WTC11 (cell line): ENCODE results near the gene CFAP299. TPM values are rescaled to one million over a fixed set of nuclear protein-coding genes. Genes with fewer than 3 reads are reported as not detected.

Experiments
- ATAC-seq: fragments of 200-7000 bp; cut with Tn5 transposase; 2 replicates; pipeline ENCODE4 v1.10.0; 2021; ENCODE audit warnings: mild to moderate bottlenecking, moderate library complexity
- CTCF ChIA-PET: fragments of 300-600 bp; sonication (Branson Sonifier 250); formaldehyde crosslinking; loops from one replicate; lab custom pipeline; 2021; ENCODE audit warnings: antibody characterized with exemption; lab: Charles Lee
- POLR2A ChIA-PET: fragments of 350-600 bp; sonication (Branson Sonifier 250); formaldehyde crosslinking; loops from one replicate; lab custom pipeline; 2021; ENCODE audit warnings: antibody characterized with exemption; lab: Charles Lee
- DNase-seq: peaks from one replicate; pipeline ENCODE4 v3.0.0; 2021; ENCODE audit warnings: low spot score
- H3K27ac Mint-ChIP-seq: 2 replicates; pipeline ENCODE4 v1.8.0; 2021; ENCODE audit warnings: mixed read lengths
- H3K27me3 Mint-ChIP-seq: 2 replicates; pipeline ENCODE4 v1.8.0; 2021; ENCODE audit warnings: low read depth, mild to moderate bottlenecking, moderate library complexity, mixed read lengths
- H3K36me3 Mint-ChIP-seq: 2 replicates; pipeline ENCODE4 v1.8.0; 2021; ENCODE audit warnings: mixed read lengths
- H3K4me1 Mint-ChIP-seq: 2 replicates; pipeline ENCODE4 v1.8.0; 2022; ENCODE audit warnings: mixed read lengths
- H3K4me3 Mint-ChIP-seq: 2 replicates; pipeline ENCODE4 v1.8.0; 2021; ENCODE audit warnings: mild to moderate bottlenecking, moderate library complexity, mixed read lengths
- H3K9me3 Mint-ChIP-seq: 2 replicates; pipeline ENCODE4 v1.8.0; 2021; ENCODE audit warnings: mixed read lengths
- CREB1 ChIP-seq: sonication (generic); formaldehyde crosslinking; IDR thresholded peaks from 2 replicates; pipeline ENCODE4 v1.8.0; 2023; ENCODE audit warnings: mild to moderate bottlenecking, missing genetic modification reagents
- ESRRA ChIP-seq: sonication (generic); formaldehyde crosslinking; IDR thresholded peaks from 2 replicates; pipeline ENCODE4 v1.8.1; 2022; ENCODE audit warnings: mild to moderate bottlenecking, missing genetic modification reagents, borderline replicate concordance
- JAZF1 ChIP-seq: fragments of 250-450 bp; sonication (Bioruptor Pico); IDR thresholded peaks from 2 replicates; pipeline ENCODE4 v1.9.0; 2021; ENCODE audit warnings: moderate library complexity, mild to moderate bottlenecking, inconsistent platforms
- NFATC4 ChIP-seq: fragments of 250-450 bp; sonication (Bioruptor Pico); IDR thresholded peaks from 2 replicates; pipeline ENCODE4 v1.9.0; 2021; ENCODE audit warnings: mild to moderate bottlenecking
- NR2C2 ChIP-seq: sonication (generic); formaldehyde crosslinking; IDR thresholded peaks from 2 replicates; pipeline ENCODE4 v1.8.0; 2022; ENCODE audit warnings: mild to moderate bottlenecking, missing genetic modification reagents
- RORB ChIP-seq: fragments of 250-450 bp; sonication (Bioruptor Pico); IDR thresholded peaks from 2 replicates; pipeline ENCODE4 v1.9.0; 2021; ENCODE audit warnings: mild to moderate bottlenecking
- SMAD4 ChIP-seq: sonication (generic); formaldehyde crosslinking; IDR thresholded peaks from 2 replicates; pipeline ENCODE4 v1.8.0; 2022; ENCODE audit warnings: mild to moderate bottlenecking, missing genetic modification reagents
- SOX15 ChIP-seq: fragments of 250-450 bp; sonication (Bioruptor Pico); IDR thresholded peaks from 2 replicates; pipeline ENCODE4 v1.9.0; 2021; ENCODE audit warnings: mild to moderate bottlenecking
- SP1 ChIP-seq: sonication (generic); formaldehyde crosslinking; conservative IDR thresholded peaks from 2 replicates; pipeline ENCODE4 v1.8.1; 2022; ENCODE audit warnings: missing genetic modification reagents
- TP53 ChIP-seq: sonication (generic); formaldehyde crosslinking; IDR thresholded peaks from 2 replicates; pipeline ENCODE4 v1.8.1; 2023; ENCODE audit warnings: mild to moderate bottlenecking, missing genetic modification reagents
- ZNF317 ChIP-seq: sonication (generic); formaldehyde crosslinking; IDR thresholded peaks from 2 replicates; pipeline ENCODE4 v1.8.1; 2023; ENCODE audit warnings: low read depth, mild to moderate bottlenecking, moderate library complexity, missing genetic modification reagents, borderline replicate concordance
- ZNF396 ChIP-seq: fragments of 250-450 bp; sonication (Bioruptor Pico); IDR thresholded peaks from 2 replicates; pipeline ENCODE4 v1.8.0; 2021; ENCODE audit warnings: mild to moderate bottlenecking, moderate library complexity, borderline replicate concordance
- ZNF423 ChIP-seq: fragments of 250-450 bp; sonication (Bioruptor Pico); IDR thresholded peaks from 2 replicates; pipeline ENCODE4 v2.1.2; 2022; ENCODE audit warnings: mild to moderate bottlenecking, moderate library complexity
- total RNA-seq: library from RNA; stranded (reverse); gene quantifications from 3 replicates; pipeline ENCODE4 v1.2.3, GENCODE V29; 2021
- TF ChIP-seq, protein P1 (sequence below): fragments of 200-600 bp; IDR thresholded peaks from 2 replicates; pipeline ENCODE4 v1.8.0; 2022; ENCODE audit warnings: antibody characterized with exemption
- TF ChIP-seq, protein P2 (sequence below): sonication (generic); formaldehyde crosslinking; IDR thresholded peaks from 2 replicates; pipeline ENCODE4 v1.8.1; 2023; ENCODE audit warnings: mild to moderate bottlenecking, missing genetic modification reagents, moderate library complexity
- TF ChIP-seq, protein P3 (sequence below): sonication (generic); formaldehyde crosslinking; IDR thresholded peaks from 2 replicates; pipeline ENCODE4 v1.8.0; 2023; ENCODE audit warnings: mild to moderate bottlenecking, missing genetic modification reagents
- TF ChIP-seq, protein P4 (sequence below): sonication (generic); formaldehyde crosslinking; IDR thresholded peaks from 2 replicates; pipeline ENCODE4 v1.8.1; 2023; ENCODE audit warnings: mild to moderate bottlenecking, moderate library complexity, missing genetic modification reagents
- TF ChIP-seq, protein P5 (sequence below): sonication (generic); formaldehyde crosslinking; IDR thresholded peaks from 2 replicates; pipeline ENCODE4 v1.8.1; 2022; ENCODE audit warnings: missing genetic modification reagents, borderline replicate concordance
- TF ChIP-seq, protein P6 (sequence below): sonication (generic); formaldehyde crosslinking; IDR thresholded peaks from 2 replicates; pipeline ENCODE4 v1.8.1; 2023; ENCODE audit warnings: mild to moderate bottlenecking, missing genetic modification reagents
- TF ChIP-seq, protein P7 (sequence below): fragments of 250-450 bp; sonication (Bioruptor Pico); conservative IDR thresholded peaks from 2 replicates; pipeline ENCODE4 v1.9.0; 2021; ENCODE audit warnings: mild to moderate bottlenecking

Gene CFAP299
- total RNA-seq, 1 experiment from 2014 or later, result not detected

DNA sequence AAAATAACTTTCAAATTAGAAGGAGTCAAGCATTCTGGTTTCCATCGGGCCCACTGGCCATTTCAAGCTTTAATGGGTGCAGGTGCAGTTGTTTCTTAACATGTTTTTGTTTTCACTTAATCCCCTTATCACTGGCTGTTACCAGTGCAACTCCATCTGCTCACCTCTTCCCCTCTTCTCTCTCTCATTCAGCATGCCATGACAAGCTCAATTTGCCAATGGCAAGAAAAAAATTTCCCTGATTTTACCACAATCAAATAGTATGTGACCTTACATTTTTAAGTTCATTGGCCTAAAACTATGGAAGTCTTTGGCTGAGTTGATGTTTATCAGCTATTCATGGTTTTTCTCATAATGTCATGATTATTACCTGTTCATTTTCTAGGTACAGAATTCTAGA lies 395.9 kb downstream of the CFAP299 start:
- H3K4me3 Mint-ChIP-seq, result no peak overlapping the region
- POLR2A ChIA-PET, result no interaction called here
- H3K36me3 Mint-ChIP-seq, result no peaks in the 10 kb centered on the region
- no peak overlapping the region for H3K27ac Mint-ChIP-seq
- ATAC-seq (no peak), DNase-seq (no peak)
- no peaks in the 10 kb centered on the region for H3K4me1 Mint-ChIP-seq
- CTCF ChIA-PET, result no interaction called here
- peaks cover 11% of the 10 kb centered on the region for H3K27me3 Mint-ChIP-seq
- H3K9me3 Mint-ChIP-seq, result no peaks in the 10 kb centered on the region; the same call in 1 of the 2 replicates
- TF ChIP-seq, protein P1, sequence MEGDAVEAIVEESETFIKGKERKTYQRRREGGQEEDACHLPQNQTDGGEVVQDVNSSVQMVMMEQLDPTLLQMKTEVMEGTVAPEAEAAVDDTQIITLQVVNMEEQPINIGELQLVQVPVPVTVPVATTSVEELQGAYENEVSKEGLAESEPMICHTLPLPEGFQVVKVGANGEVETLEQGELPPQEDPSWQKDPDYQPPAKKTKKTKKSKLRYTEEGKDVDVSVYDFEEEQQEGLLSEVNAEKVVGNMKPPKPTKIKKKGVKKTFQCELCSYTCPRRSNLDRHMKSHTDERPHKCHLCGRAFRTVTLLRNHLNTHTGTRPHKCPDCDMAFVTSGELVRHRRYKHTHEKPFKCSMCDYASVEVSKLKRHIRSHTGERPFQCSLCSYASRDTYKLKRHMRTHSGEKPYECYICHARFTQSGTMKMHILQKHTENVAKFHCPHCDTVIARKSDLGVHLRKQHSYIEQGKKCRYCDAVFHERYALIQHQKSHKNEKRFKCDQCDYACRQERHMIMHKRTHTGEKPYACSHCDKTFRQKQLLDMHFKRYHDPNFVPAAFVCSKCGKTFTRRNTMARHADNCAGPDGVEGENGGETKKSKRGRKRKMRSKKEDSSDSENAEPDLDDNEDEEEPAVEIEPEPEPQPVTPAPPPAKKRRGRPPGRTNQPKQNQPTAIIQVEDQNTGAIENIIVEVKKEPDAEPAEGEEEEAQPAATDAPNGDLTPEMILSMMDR, result no peak
- TF ChIP-seq RORB (CRISPR knock-in tag), result no peak
- TF ChIP-seq ESRRA, result no peak
- TF ChIP-seq, protein P2, sequence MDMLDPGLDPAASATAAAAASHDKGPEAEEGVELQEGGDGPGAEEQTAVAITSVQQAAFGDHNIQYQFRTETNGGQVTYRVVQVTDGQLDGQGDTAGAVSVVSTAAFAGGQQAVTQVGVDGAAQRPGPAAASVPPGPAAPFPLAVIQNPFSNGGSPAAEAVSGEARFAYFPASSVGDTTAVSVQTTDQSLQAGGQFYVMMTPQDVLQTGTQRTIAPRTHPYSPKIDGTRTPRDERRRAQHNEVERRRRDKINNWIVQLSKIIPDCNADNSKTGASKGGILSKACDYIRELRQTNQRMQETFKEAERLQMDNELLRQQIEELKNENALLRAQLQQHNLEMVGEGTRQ (CRISPR knock-in tag), result no peak
- no peak for TF ChIP-seq TP53 (CRISPR knock-in tag)

DNA sequence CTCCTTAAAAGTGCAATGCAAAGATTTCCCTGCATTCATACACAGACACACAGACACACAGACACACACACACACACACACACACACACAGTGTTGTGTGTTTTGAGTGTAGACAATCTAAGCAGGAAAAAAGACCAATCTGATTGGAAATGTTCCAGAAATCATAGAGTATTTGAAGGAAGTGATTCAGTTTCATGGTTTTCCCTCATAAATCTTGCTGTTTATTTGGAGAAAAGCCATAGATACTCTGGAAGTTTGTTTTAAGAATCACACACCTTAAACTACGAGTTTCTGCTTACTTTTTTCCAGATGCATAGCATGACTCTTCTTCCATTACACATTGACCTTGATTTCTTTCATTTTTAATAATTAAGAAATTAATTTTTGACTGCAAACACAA lies 396.5 kb downstream of the CFAP299 start:
- H3K27me3 Mint-ChIP-seq, result peaks cover 6% of the 10 kb centered on the region
- ATAC-seq (no peak), DNase-seq (no peak)
- ChIA-PET POLR2A (no interaction called here), CTCF (no interaction called here)
- no peak overlapping the region for H3K27ac Mint-ChIP-seq
- H3K9me3 Mint-ChIP-seq, result no peaks in the 10 kb centered on the region; the same call in 1 of the 2 replicates
- TF ChIP-seq NR2C2 (CRISPR knock-in tag) (no peak), NFATC4 (no peak), TP53 (CRISPR knock-in tag) (no peak), SOX15 (CRISPR knock-in tag) (no peak), ZNF396 (CRISPR knock-in tag) (no peak), ZNF423 (CRISPR knock-in tag) (no peak), ZNF317 (CRISPR knock-in tag) (no peak), SMAD4 (CRISPR knock-in tag) (no peak), CREB1 (no peak), JAZF1 (no peak), SP1 (CRISPR knock-in tag) (no peak)
- TF ChIP-seq, protein P3, sequence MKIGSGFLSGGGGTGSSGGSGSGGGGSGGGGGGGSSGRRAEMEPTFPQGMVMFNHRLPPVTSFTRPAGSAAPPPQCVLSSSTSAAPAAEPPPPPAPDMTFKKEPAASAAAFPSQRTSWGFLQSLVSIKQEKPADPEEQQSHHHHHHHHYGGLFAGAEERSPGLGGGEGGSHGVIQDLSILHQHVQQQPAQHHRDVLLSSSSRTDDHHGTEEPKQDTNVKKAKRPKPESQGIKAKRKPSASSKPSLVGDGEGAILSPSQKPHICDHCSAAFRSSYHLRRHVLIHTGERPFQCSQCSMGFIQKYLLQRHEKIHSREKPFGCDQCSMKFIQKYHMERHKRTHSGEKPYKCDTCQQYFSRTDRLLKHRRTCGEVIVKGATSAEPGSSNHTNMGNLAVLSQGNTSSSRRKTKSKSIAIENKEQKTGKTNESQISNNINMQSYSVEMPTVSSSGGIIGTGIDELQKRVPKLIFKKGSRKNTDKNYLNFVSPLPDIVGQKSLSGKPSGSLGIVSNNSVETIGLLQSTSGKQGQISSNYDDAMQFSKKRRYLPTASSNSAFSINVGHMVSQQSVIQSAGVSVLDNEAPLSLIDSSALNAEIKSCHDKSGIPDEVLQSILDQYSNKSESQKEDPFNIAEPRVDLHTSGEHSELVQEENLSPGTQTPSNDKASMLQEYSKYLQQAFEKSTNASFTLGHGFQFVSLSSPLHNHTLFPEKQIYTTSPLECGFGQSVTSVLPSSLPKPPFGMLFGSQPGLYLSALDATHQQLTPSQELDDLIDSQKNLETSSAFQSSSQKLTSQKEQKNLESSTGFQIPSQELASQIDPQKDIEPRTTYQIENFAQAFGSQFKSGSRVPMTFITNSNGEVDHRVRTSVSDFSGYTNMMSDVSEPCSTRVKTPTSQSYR (CRISPR knock-in tag), result no peak
- TF ChIP-seq, protein P4, sequence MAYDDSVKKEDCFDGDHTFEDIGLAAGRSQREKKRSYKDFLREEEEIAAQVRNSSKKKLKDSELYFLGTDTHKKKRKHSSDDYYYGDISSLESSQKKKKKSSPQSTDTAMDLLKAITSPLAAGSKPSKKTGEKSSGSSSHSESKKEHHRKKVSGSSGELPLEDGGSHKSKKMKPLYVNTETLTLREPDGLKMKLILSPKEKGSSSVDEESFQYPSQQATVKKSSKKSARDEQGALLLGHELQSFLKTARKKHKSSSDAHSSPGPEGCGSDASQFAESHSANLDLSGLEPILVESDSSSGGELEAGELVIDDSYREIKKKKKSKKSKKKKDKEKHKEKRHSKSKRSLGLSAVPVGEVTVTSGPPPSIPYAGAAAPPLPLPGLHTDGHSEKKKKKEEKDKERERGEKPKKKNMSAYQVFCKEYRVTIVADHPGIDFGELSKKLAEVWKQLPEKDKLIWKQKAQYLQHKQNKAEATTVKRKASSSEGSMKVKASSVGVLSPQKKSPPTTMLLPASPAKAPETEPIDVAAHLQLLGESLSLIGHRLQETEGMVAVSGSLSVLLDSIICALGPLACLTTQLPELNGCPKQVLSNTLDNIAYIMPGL (CRISPR knock-in tag), result no peak
- TF ChIP-seq, protein P5, sequence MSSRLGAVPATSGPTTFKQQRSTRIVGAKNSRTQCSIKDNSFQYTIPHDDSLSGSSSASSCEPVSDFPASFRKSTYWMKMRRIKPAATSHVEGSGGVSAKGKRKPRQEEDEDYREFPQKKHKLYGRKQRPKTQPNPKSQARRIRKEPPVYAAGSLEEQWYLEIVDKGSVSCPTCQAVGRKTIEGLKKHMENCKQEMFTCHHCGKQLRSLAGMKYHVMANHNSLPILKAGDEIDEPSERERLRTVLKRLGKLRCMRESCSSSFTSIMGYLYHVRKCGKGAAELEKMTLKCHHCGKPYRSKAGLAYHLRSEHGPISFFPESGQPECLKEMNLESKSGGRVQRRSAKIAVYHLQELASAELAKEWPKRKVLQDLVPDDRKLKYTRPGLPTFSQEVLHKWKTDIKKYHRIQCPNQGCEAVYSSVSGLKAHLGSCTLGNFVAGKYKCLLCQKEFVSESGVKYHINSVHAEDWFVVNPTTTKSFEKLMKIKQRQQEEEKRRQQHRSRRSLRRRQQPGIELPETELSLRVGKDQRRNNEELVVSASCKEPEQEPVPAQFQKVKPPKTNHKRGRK, result no peak
- TF ChIP-seq, protein P6, sequence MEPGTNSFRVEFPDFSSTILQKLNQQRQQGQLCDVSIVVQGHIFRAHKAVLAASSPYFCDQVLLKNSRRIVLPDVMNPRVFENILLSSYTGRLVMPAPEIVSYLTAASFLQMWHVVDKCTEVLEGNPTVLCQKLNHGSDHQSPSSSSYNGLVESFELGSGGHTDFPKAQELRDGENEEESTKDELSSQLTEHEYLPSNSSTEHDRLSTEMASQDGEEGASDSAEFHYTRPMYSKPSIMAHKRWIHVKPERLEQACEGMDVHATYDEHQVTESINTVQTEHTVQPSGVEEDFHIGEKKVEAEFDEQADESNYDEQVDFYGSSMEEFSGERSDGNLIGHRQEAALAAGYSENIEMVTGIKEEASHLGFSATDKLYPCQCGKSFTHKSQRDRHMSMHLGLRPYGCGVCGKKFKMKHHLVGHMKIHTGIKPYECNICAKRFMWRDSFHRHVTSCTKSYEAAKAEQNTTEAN (CRISPR knock-in tag), result no peak
- TF ChIP-seq, protein P7, sequence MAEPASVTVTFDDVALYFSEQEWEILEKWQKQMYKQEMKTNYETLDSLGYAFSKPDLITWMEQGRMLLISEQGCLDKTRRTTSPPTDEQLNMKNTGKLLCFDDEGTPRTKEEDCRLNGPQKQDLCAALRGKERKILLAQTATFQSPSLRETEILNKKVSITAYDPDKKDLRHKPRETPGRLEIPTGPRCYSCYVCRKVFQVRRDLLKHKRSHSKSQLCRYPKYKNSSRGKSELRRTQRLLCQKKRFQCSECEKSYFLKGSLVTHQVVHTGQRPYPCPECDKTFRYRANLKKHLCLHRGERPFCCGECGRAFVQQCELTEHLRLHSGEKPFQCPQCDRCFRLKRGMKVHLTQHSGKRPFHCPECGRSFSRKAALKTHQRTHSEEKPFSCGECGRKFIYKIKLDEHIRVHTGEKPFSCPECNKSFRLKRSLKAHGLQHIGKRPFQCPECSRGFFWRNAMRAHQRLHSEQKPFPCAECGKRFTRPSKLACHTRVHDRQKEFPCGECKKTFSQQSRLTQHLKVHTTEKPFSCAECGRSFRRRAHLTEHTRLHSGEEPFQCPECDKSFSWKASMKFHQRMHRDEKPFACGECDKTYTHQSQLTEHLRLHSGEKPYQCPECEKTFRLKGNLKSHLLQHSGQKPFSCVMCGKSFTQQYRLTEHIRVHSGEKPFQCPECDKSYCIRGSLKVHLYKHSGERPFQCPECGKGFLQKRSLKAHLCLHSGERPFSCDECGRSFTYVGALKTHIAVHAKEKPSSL (CRISPR knock-in tag), result no peak
- H3K4me3 Mint-ChIP-seq, result no peak overlapping the region
- no peaks in the 10 kb centered on the region for H3K4me1 Mint-ChIP-seq
- H3K36me3 Mint-ChIP-seq, result no peaks in the 10 kb centered on the region; the same call in 1 of the 2 replicates
